Liver (tissue), 3 donors: Measurements from ENCODE around the gene KSR1.

Source experiments
- FOXA1 ChIP-seq: IDR thresholded peaks from 2 replicates; pipeline ENCODE4 v1.6.1; 2016; ENCODE audit warnings: antibody characterized with exemption
- GABPA ChIP-seq, 2 donors: IDR thresholded peaks in 1 of 2; conservative IDR thresholded peaks in 1 of 2; 2 replicates each; pipeline ENCODE4 v1.6.1; 2016; ENCODE audit warnings: antibody characterized with exemption in 2 of 2, mild to moderate bottlenecking in 1 of 2, moderate library complexity in 1 of 2
- JUND ChIP-seq, 2 donors: IDR thresholded peaks; 2 replicates each; pipeline ENCODE4 v1.6.1; 2016; ENCODE audit warnings: antibody characterized with exemption in 2 of 2
- NR2F2 ChIP-seq: IDR thresholded peaks from 2 replicates; pipeline ENCODE4 v1.6.1; 2016; ENCODE audit warnings: antibody characterized with exemption
- RAD21 ChIP-seq, 2 donors: IDR thresholded peaks; 2 replicates each; pipeline ENCODE4 v1.6.1; 2016; ENCODE audit warnings: antibody characterized with exemption in 2 of 2, mild to moderate bottlenecking in 2 of 2
- RXRA ChIP-seq, 2 donors: IDR thresholded peaks; 2 replicates each; pipeline ENCODE4 v1.6.1; 2017 to 2018; ENCODE audit warnings: antibody characterized with exemption in 2 of 2, mild to moderate bottlenecking in 1 of 2
- SP1 ChIP-seq: IDR thresholded peaks from 2 replicates; pipeline ENCODE4 v1.6.1; 2018; ENCODE audit warnings: antibody characterized with exemption, mild to moderate bottlenecking
- TAF1 ChIP-seq: conservative IDR thresholded peaks from 2 replicates; pipeline ENCODE4 v1.6.1; 2016; ENCODE audit warnings: antibody characterized with exemption, mild to moderate bottlenecking
- TF ChIP-seq, protein P1 (sequence below): fragments of 150-350 bp; IDR thresholded peaks from 2 replicates; pipeline ENCODE4 v1.5.1; 2017; ENCODE audit warnings: improper control_type of control experiment, low read depth, low read length; ENCODE audit not compliant: missing input control
- TF ChIP-seq, protein P2 (sequence below): IDR thresholded peaks from 2 replicates; pipeline ENCODE4 v1.6.1; 2016; ENCODE audit warnings: antibody characterized with exemption
- TF ChIP-seq, protein P3 (sequence below): IDR thresholded peaks from 2 replicates; pipeline ENCODE4 v1.6.1; 2016; ENCODE audit warnings: antibody characterized with exemption, mild to moderate bottlenecking
- TF ChIP-seq, protein P4 (sequence below): IDR thresholded peaks from 2 replicates; pipeline ENCODE4 v1.6.1; 2016; ENCODE audit warnings: antibody characterized with exemption
- donor health status: healthy.
- donor health status: healthy.

DNA sequence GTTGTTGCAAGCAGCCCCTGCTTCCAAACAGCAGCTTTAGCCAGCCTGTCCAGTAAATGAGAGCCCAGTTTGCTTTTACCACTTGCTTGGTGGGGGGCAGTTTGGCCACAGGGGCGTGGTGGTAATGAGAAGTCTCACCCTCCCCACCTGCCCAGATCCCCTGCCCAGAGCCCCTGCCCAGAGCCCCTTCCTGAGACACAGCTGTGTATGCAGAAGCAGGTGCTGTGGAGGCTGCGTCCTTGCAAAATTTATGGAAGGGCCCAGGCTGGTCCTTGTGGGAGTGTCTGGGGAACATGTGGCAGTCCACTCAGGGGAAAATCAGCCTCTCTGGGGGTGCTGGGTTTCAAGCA, 147.1 kb downstream of the KSR1 start:
- TF ChIP-seq, protein P1, sequence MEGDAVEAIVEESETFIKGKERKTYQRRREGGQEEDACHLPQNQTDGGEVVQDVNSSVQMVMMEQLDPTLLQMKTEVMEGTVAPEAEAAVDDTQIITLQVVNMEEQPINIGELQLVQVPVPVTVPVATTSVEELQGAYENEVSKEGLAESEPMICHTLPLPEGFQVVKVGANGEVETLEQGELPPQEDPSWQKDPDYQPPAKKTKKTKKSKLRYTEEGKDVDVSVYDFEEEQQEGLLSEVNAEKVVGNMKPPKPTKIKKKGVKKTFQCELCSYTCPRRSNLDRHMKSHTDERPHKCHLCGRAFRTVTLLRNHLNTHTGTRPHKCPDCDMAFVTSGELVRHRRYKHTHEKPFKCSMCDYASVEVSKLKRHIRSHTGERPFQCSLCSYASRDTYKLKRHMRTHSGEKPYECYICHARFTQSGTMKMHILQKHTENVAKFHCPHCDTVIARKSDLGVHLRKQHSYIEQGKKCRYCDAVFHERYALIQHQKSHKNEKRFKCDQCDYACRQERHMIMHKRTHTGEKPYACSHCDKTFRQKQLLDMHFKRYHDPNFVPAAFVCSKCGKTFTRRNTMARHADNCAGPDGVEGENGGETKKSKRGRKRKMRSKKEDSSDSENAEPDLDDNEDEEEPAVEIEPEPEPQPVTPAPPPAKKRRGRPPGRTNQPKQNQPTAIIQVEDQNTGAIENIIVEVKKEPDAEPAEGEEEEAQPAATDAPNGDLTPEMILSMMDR: no peak
- no peak for TF ChIP-seq RXRA (IDR thresholded peaks at IDR 0.05)
- TF ChIP-seq JUND (IDR thresholded peaks at IDR 0.05): no peak
- no peak for TF ChIP-seq FOXA1
- TF ChIP-seq SP1: no peak
- no peak for TF ChIP-seq RAD21 (IDR thresholded peaks at IDR 0.05)
- no peak for TF ChIP-seq NR2F2
- TF ChIP-seq, protein P2, sequence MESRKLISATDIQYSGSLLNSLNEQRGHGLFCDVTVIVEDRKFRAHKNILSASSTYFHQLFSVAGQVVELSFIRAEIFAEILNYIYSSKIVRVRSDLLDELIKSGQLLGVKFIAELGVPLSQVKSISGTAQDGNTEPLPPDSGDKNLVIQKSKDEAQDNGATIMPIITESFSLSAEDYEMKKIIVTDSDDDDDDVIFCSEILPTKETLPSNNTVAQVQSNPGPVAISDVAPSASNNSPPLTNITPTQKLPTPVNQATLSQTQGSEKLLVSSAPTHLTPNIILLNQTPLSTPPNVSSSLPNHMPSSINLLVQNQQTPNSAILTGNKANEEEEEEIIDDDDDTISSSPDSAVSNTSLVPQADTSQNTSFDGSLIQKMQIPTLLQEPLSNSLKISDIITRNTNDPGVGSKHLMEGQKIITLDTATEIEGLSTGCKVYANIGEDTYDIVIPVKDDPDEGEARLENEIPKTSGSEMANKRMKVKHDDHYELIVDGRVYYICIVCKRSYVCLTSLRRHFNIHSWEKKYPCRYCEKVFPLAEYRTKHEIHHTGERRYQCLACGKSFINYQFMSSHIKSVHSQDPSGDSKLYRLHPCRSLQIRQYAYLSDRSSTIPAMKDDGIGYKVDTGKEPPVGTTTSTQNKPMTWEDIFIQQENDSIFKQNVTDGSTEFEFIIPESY: no peak
- no peak for TF ChIP-seq TAF1
- TF ChIP-seq, protein P3, sequence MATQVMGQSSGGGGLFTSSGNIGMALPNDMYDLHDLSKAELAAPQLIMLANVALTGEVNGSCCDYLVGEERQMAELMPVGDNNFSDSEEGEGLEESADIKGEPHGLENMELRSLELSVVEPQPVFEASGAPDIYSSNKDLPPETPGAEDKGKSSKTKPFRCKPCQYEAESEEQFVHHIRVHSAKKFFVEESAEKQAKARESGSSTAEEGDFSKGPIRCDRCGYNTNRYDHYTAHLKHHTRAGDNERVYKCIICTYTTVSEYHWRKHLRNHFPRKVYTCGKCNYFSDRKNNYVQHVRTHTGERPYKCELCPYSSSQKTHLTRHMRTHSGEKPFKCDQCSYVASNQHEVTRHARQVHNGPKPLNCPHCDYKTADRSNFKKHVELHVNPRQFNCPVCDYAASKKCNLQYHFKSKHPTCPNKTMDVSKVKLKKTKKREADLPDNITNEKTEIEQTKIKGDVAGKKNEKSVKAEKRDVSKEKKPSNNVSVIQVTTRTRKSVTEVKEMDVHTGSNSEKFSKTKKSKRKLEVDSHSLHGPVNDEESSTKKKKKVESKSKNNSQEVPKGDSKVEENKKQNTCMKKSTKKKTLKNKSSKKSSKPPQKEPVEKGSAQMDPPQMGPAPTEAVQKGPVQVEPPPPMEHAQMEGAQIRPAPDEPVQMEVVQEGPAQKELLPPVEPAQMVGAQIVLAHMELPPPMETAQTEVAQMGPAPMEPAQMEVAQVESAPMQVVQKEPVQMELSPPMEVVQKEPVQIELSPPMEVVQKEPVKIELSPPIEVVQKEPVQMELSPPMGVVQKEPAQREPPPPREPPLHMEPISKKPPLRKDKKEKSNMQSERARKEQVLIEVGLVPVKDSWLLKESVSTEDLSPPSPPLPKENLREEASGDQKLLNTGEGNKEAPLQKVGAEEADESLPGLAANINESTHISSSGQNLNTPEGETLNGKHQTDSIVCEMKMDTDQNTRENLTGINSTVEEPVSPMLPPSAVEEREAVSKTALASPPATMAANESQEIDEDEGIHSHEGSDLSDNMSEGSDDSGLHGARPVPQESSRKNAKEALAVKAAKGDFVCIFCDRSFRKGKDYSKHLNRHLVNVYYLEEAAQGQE: no peak
- TF ChIP-seq GABPA (IDR thresholded peaks at IDR 0.05 in 1 of 2, conservative IDR thresholded peaks at IDR 0.05 in 1 of 2): no peak
- TF ChIP-seq, protein P4, sequence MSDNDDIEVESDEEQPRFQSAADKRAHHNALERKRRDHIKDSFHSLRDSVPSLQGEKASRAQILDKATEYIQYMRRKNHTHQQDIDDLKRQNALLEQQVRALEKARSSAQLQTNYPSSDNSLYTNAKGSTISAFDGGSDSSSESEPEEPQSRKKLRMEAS: no peak
